SIG-M5 treated with dmso at 0.1 percent for 504 hours (cell line): ENCODE measurements around the gene ADGRF3.
"Not testable (repeated sequence)": the region's sequence is repeated elsewhere in the genome, so short reads cannot be mapped to it uniquely, and the experiment has no call there.

Source experiments
- DNase-seq: peaks from one replicate; lab custom pipeline; 2025; ENCODE audit not compliant: unreplicated experiment; lab: John Stamatoyannopoulos, UW

ADGRF3 gene, protein sequence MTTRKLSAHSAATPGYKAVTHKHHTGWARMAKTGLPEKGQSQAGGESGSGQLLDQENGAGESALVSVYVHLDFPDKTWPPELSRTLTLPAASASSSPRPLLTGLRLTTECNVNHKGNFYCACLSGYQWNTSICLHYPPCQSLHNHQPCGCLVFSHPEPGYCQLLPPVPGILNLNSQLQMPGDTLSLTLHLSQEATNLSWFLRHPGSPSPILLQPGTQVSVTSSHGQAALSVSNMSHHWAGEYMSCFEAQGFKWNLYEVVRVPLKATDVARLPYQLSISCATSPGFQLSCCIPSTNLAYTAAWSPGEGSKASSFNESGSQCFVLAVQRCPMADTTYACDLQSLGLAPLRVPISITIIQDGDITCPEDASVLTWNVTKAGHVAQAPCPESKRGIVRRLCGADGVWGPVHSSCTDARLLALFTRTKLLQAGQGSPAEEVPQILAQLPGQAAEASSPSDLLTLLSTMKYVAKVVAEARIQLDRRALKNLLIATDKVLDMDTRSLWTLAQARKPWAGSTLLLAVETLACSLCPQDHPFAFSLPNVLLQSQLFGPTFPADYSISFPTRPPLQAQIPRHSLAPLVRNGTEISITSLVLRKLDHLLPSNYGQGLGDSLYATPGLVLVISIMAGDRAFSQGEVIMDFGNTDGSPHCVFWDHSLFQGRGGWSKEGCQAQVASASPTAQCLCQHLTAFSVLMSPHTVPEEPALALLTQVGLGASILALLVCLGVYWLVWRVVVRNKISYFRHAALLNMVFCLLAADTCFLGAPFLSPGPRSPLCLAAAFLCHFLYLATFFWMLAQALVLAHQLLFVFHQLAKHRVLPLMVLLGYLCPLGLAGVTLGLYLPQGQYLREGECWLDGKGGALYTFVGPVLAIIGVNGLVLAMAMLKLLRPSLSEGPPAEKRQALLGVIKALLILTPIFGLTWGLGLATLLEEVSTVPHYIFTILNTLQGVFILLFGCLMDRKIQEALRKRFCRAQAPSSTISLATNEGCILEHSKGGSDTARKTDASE

DNA sequence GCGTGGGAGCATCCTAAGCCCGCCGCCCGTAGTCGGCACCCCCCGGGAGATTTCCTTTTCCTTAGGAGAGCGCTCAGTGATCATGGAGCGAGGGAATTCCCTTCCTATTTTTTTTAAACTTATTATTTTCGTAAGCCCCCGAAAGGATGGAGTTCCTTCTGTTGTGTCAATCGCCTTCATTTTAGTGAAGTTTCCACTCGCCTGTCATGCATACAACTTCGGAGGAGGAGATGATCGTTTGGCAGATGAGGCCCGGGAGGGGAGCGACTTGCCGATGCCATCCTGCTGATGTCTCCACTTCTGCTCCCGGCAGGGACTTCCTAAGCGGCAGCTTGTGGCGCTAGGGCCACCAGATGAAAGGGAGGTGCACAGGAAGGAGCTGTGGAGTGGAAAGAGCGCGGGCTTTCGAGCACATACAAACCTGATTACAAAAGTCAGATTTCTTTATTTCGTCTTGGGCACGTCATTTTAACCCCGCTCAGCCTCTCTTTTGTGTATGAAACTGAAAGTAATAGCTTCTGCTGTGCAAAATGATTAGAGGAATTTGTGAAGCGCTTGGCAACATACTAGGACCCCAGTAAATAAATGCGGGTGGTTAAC is at the start of gene ADGRF3:
Gene ADGRF3, minus strand, starts transcription at position 336 of the 600 bp plus-strand sequence. CDS start 555 bp downstream, outside the sequence.
- peak; percentile 81 for DNase-seq

DNA sequence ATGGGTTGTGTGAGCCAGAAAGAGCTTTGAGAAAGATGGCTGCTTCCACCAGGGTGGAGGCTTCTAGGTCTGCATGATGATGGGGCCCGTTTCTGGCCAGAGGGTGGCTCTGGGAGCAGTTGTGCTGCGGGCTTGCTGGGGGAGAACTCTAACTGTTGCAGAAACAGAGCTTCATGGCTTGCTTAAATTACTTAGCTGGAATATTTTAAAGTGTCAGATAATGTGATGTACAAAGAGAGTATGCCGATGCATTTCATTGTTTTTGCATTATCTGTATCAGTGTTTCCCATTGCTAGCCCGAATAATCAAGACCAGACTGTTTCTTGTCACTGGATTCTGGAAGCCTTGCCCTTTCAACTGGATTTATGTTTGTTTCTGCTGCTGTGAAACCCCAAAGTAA is 48.8 kb upstream of the ADGRF3 start:
- no peak for DNase-seq

DNA sequence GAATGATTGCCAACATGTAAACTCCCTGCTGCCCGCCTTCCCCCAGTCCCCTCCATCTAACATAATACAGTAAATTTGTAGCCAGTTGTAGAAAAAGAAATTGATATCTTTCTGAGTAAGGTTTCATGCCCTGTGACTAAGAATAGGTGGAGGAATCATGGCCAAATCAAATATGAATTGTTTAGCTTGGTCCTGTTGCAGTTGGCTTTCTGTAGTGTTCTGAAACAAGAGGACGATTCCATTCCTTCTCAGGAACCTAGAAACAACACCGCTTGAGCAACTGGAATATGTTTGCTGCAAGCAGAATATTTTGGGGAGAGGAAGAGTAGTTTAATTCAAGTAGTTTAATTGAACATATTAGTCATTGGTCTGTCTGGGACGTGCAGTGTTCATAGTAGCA is 48.1 kb upstream of the ADGRF3 start:
- no peak for DNase-seq

DNA sequence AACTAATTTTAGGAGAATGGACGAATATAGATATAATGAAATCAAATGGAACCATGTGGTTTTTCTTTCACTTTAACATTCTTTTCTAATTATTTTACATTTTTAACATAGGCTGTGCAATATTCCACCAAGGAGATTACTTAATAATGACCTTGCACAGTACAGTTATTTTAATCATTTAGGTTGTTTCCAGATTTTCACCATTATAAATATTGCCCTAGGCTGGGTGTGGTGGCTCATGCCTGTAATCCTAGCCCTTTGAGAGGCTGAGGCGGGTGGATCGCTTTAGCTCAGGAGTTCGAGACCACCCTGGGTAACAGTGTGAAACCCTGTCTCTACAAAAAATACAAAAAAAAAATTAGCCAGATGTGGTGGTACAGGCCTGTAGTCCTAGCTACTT is 40.6 kb upstream of the ADGRF3 start:
- no peak for DNase-seq

DNA sequence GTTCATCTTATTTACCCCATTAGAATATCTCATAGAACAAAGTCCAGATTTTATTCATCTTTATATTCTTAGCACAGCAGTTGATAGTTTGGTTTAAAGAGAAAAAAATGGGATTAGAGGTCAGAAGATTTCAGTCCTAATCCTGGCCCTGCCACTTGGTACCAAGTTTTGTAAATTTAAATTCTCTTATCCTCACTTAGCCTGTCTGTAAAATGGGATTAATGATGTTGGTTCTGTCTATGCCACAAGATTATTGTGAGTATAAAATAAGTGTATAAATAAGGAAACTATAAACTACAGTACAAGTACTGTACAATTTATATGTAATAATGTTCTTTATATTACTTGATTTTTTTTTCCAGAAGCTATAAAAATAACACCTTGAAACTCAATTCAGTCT is 38.0 kb upstream of the ADGRF3 start:
- no peak for DNase-seq

DNA sequence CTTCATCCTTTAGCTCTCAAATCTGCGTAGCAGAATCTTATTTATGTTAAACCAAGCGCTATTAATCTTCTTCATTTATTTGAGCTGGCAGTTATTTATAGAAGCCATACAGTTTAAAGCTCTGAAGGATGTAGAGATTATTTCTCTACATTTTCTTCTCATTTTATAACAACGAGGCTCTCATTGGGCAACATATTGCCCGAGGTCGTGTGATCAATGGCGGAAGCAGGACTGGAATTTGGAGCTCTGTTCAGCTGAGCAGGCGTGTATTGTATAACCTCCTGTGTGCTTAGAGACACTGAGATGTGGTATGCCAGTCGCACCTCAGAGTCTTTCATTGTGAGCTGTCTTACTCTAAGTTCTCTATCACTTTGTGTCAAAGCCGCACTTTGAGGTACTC is 37.6 kb upstream of the ADGRF3 start:
- no peak for DNase-seq

DNA sequence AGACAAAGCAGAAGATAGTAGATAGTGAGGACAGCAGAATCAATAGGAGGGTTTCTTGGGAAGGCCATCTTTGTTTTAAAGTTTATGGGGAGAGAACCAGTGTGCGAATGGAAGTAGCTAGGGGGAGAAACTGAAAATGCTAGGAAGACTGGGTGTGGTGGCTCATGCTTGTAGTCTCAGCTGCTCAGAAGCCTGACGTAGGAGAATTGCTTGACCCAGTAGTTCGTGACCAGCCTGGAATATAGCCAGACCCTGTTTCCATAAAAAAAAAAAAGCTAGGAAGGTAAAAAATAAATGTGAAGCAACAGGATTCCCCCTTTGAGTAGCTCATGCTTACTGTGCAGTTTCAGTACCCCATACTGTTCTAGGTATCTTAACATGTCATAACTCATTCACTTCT is 36.0 kb upstream of the ADGRF3 start:
- no peak for DNase-seq

DNA sequence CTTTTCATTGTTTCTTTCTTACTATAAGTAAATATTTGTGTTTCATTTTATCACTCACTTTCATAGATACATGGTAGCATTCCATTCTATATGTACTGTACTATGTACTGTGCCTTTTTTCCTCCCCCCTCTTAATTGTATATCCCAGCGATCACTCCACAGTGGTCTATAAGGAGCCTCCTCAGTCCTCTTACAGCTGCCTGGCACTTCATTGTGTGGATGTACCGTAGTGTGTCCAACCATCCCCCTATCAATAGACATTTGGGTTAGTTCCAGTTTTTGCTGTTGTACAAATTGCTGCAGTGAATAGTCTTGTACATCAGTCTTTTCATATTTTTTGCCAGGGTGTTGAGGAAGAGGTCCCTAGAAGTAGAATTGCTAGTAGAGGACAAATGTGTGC is 33.7 kb upstream of the ADGRF3 start:
- DNase-seq = no peak

DNA sequence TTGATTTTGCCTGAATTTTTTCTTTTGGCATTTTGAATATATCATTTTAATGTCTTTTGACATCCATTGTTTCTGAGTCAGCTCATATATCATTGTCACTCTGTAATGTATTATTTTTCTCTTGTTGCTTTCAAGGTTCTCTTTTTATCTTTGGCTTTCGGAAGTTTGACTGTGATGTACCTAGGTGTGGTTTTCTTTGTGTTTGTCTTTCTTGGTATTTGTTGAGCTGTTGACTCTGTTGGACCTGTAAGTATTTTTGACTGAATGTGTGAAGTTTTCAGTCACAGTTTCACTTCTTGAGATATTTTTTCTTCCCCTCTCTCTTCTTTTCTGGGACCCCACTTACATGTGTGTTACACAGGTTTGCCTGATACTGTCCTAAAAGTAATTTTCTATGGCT is 30.2 kb upstream of the ADGRF3 start:
- no peak for DNase-seq

DNA sequence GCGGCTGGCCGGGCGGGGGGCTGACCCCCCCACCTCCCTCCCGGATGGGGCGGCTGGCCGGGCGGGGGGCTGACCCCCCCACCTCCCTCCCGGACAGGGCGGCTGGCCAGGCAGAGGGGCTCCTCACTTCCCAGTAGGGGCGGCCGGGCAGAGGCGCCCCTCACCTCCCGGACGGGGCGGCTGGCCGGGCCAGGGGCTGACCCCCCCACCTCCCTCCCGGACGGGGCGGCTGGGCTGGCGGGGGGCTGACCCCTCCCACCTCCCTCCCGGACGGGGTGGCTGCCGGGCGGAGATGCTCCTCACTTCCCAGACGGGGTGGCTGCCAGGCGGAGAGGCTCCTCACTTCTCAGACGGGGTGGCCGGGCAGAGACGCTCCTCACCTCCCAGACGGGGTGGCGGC is 24.3 kb upstream of the ADGRF3 start:
- not testable (repeated sequence) for DNase-seq

DNA sequence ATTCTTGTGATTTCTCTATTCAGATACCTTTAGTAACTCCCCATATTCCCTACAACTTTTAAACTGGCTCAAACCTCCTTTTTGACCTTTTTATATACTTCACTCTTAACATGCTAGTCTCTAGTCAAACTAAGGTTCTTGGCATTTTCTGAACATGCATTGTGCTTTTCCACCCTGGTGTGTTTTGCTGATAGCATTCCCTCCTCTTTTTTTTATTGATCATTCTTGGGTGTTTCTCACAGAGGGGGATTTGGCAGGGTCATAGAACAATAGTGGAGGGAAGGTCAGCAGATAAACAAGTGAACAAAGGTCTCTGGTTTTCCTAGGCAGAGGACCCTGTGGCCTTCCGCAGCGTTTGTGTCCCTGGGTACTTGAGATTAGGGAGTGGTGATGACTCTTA is 23.1 kb upstream of the ADGRF3 start:
- DNase-seq = not testable (repeated sequence)

DNA sequence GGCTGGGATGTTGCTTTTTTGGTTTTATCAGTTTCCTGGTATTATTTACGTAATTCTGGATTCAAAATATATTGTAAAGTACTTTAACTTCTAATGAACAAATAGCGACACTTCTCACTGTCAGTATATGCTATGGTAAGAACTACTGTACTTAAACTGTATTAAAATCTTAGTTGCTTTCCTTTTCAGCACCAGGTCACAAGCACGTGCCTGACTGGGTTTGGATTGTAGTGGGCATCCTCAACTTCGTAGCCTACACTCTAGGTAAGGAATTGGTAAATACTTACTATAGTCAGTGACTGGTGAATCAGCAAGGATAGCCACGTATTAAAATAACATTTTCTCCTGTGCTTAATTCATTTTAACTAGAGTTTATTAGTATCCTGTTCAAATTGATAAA is 20.4 kb upstream of the ADGRF3 start:
- DNase-seq = no peak

DNA sequence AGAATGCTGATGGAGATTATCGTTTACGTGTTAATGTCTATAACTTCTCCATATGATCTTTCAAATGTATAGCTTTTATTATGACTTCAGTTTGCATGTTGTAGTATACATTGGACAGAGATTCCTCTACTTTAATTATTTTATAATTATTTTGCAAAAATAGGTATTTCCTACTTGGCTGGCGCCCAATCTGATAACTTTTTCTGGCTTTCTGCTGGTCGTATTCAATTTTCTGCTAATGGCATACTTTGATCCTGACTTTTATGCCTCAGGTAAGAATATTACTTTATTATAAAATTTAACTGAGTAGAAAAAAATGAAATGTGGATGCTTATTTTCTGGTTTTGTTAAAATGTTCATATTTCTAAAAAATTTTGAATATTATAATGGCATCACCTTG is 18.1 kb upstream of the ADGRF3 start:
- no peak for DNase-seq

DNA sequence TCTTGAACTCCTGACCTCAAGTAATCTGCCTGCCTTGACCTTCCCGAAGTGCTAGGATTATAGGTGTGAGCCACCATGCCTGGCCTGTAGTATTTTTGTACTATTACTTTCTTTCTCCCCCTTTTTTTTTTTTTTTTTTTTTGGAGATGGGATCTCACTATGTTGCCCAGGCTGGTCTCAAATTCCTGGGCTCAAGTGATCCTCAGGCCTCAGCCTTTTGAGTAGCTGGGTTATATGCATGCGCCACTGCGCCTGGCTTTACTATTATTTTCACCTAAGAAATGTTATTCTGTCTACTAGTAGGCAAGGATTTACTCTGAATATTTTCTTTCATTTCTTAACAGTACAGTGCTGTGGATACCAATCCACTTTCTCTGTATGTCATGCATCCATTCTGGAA is 17.4 kb upstream of the ADGRF3 start:
- DNase-seq = no peak

DNA sequence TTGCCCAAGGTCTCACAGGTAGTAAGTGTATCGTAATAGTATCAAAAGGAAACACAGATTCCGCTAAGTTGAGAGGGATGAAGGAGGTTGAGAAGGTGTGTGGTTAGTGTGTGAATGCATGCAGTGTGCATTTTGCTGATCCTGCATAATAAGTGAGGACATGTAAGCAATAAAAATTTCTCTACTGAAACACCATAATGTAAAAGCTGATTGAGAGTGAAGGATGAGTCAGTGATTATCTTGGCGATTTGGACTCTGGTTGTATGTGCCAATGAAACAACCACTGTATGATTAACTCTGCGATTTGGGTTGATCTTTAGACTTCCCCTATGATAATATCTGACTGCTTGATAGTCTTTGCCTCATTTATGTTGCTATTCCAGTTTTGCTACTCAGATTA is 16.7 kb upstream of the ADGRF3 start:
- no peak for DNase-seq

DNA sequence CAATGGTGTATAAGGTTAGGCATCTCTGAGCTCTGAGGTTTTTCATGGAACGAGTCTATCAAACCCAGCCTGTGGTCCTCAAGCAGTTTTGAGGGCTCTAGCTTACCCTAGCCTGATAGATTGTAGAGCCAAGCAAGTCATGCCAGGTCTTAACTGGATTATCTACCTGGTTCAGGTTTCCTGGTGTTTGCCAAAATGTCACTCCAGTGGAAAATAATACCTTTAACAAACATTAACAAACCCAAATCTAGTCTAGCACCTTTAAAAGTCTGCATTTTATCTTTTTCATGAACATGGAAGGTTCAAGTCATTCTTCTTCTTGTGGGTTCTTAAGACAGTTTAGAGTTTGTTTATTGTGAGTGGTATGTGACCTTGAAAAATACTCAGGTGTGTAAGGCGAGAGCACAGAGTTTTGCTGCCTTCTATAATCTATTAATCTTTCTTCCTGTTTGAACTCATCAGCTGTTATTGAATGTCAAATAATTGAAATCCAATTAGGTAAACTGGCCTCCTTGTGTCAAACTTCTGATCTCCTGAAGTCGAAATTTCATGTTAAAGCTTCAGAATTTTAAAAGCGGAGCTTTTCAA is 13.4 kb upstream of the ADGRF3 start:
- no peak for DNase-seq

DNA sequence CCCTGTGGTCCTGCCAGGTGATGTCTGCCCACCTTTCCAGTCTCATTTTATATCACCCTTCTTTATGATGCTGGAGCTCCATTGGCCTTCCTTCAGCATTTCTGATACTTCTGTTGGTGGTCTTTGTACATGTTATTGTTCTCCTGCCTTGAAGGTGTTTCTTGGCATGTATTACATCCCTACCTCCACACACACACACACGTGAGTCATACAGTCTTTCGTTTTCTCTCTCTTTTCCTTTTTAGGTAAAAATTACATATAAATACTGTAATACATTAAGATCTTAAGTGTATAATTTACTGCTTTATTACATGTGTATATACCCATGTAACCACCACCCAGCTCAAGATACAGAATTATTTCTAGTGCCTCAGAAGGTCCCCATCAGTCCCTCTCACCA is 10.2 kb upstream of the ADGRF3 start:
- no peak for DNase-seq

DNA sequence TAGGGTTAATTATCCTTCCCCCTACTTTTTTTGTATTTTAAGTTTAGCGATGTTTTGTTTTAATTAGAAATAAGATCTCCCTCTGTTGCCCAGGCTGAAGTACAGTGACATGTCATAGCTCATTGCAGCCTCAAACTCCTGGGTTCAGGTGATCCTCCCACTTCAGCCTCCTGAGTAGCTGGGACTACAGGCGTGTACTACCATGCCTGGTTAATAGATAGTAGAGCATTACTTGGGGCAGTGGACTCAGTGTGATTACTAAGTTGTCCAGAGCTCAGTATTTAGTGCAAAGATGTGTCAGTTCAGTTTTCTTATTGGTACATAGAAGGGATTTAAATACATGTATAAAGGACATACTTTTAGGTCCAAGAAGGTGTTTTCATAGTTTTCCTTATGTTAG is 9.5 kb upstream of the ADGRF3 start:
- no peak for DNase-seq

DNA sequence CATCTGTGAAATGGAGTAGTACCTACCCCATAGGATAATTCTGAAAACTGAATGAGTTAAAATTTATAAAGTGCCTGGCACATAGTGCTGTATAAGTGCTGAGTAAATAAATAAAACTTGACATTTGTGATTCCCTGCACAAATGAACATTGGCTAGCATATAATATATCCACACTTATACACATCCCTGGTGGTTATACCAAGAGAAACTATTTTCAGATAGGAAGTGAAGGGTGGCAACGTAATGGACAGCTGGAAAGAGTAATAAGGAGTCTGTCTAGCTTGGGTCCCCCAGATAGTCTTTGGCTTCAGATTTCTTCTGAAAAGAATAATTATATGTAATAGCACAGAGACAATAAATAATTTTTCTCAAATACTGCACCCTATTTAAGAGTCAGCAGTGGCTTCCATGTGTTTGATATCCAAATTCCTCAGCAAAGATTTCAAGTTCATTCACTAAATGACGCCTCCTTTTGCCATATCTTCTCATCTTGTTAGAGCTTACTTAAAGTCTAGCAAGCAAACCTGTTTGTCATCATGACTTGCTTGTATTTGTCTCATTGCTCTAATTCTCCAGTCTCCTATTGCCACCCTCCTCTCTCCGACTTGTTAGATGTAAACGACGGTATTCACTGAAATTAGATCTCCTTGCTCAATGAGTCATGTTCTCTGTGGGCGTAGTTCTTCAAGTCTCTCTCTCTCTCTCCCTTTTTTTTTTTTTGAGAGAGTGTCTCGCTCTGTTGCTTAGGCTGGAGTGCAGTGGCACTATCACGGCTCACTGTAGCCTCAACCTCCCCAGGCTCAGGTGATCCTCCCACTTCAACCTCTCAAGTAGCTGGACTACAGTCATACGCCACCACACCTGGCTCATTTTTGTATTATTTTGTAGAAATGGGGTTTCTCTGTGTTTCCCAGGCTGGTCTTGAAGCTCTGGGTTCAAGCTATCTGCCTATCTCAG is 8.7 kb upstream of the ADGRF3 start:
- peak; percentile 43 for DNase-seq

DNA sequence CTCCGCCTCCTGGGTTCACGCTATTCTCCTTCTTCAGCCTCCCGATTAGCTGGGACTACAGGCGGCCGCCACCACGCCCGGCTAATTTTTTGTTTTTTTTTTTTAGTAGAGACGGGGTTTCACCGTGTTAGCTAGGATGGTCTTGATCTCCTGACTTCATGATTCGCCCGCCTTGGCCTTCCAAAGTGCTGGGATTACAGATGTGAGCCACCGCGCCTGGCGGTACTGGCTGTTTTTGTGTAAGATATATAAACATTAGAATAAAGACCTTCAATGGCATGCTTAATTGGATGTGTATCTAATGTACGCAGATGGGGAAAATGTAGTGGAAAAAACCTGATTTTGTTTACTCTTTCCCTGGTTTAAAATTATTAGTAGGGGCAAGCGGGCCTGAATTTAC is 7.9 kb upstream of the ADGRF3 start:
- DNase-seq = not testable (repeated sequence)
